GM23338 (cell line): ENCODE results near the gene MFGE8.

Experiments
- CREB1 ChIP-seq: fragments of 250-450 bp; sonication (Bioruptor Pico); IDR thresholded peaks from 2 replicates; pipeline ENCODE4 v1.5.0; 2020; ENCODE audit warnings: low read depth, mild to moderate bottlenecking, moderate library complexity
- CTCF ChIP-seq, 2 experiments: fragments of 200-600 bp in 1 of 2; sonication (generic) in 1 of 2; conservative IDR thresholded peaks; 2 replicates each; pipeline versions ENCODE4 v1.5.1 to v1.6.1; 2016 to 2017; ENCODE audit warnings: antibody characterized with exemption in 2 of 2, low read depth in 2 of 2, mild to moderate bottlenecking in 2 of 2, moderate library complexity in 1 of 2
- ETS1 ChIP-seq: IDR thresholded peaks from 2 replicates; pipeline ENCODE4 v1.6.1; 2016; ENCODE audit warnings: antibody characterized with exemption
- EZH2 ChIP-seq: fragments of 200-600 bp; sonication (generic); IDR thresholded peaks from one replicate; pipeline ENCODE4 v1.8.0; 2017; ENCODE audit warnings: antibody characterized with exemption, mild to moderate bottlenecking, low read depth; ENCODE audit not compliant: unreplicated experiment
- EZH2phosphoT487 ChIP-seq: fragments of 200-600 bp; sonication (generic); IDR thresholded peaks from one replicate; pipeline ENCODE4 v1.8.1; 2018; ENCODE audit warnings: antibody characterized with exemption; ENCODE audit not compliant: unreplicated experiment
- JUNB ChIP-seq: IDR thresholded peaks from one replicate; pipeline ENCODE4 v1.6.1; 2016; ENCODE audit warnings: antibody characterized with exemption; ENCODE audit not compliant: unreplicated experiment
- NANOG ChIP-seq: IDR thresholded peaks from 2 replicates; pipeline ENCODE4 v1.6.1; 2016; ENCODE audit warnings: antibody characterized with exemption, borderline replicate concordance
- POLR2AphosphoS5 ChIP-seq: IDR thresholded peaks from 2 replicates; pipeline ENCODE4 v1.6.1; 2016; ENCODE audit warnings: antibody characterized with exemption, low read depth
- REST ChIP-seq: IDR thresholded peaks from one replicate; pipeline ENCODE4 v1.6.1; 2018; ENCODE audit warnings: antibody characterized with exemption; ENCODE audit not compliant: unreplicated experiment
- STAT1 ChIP-seq: IDR thresholded peaks from one replicate; pipeline ENCODE4 v1.6.1; 2016; ENCODE audit warnings: antibody characterized with exemption; ENCODE audit not compliant: unreplicated experiment
- ZNF331 ChIP-seq: fragments of 250-450 bp; sonication (Bioruptor Pico); IDR thresholded peaks from 2 replicates; pipeline ENCODE4 v1.5.0; 2020; ENCODE audit warnings: low read depth, mild to moderate bottlenecking, moderate library complexity
- TF ChIP-seq, protein P1 (sequence below): fragments of 250-450 bp; sonication (Bioruptor Pico); IDR thresholded peaks from 2 replicates; pipeline ENCODE4 v1.5.0; 2020; ENCODE audit warnings: mild to moderate bottlenecking, moderate library complexity

- TF ChIP-seq EZH2, result no peak
- TF ChIP-seq CTCF (conservative IDR thresholded peaks at IDR 0.05; ENCODE audit: low read depth in 2 of 2), result no peak
- no peak for TF ChIP-seq POLR2AphosphoS5
- TF ChIP-seq CREB1 (CRISPR knock-in tag), result no peak
- no peak for TF ChIP-seq STAT1
- TF ChIP-seq REST, result no peak
- no peak for TF ChIP-seq JUNB
- no peak for TF ChIP-seq NANOG
- no peak for TF ChIP-seq EZH2phosphoT487
- no peak for TF ChIP-seq ETS1
- TF ChIP-seq ZNF331 (CRISPR knock-in tag), result no peak
- TF ChIP-seq, protein P1, sequence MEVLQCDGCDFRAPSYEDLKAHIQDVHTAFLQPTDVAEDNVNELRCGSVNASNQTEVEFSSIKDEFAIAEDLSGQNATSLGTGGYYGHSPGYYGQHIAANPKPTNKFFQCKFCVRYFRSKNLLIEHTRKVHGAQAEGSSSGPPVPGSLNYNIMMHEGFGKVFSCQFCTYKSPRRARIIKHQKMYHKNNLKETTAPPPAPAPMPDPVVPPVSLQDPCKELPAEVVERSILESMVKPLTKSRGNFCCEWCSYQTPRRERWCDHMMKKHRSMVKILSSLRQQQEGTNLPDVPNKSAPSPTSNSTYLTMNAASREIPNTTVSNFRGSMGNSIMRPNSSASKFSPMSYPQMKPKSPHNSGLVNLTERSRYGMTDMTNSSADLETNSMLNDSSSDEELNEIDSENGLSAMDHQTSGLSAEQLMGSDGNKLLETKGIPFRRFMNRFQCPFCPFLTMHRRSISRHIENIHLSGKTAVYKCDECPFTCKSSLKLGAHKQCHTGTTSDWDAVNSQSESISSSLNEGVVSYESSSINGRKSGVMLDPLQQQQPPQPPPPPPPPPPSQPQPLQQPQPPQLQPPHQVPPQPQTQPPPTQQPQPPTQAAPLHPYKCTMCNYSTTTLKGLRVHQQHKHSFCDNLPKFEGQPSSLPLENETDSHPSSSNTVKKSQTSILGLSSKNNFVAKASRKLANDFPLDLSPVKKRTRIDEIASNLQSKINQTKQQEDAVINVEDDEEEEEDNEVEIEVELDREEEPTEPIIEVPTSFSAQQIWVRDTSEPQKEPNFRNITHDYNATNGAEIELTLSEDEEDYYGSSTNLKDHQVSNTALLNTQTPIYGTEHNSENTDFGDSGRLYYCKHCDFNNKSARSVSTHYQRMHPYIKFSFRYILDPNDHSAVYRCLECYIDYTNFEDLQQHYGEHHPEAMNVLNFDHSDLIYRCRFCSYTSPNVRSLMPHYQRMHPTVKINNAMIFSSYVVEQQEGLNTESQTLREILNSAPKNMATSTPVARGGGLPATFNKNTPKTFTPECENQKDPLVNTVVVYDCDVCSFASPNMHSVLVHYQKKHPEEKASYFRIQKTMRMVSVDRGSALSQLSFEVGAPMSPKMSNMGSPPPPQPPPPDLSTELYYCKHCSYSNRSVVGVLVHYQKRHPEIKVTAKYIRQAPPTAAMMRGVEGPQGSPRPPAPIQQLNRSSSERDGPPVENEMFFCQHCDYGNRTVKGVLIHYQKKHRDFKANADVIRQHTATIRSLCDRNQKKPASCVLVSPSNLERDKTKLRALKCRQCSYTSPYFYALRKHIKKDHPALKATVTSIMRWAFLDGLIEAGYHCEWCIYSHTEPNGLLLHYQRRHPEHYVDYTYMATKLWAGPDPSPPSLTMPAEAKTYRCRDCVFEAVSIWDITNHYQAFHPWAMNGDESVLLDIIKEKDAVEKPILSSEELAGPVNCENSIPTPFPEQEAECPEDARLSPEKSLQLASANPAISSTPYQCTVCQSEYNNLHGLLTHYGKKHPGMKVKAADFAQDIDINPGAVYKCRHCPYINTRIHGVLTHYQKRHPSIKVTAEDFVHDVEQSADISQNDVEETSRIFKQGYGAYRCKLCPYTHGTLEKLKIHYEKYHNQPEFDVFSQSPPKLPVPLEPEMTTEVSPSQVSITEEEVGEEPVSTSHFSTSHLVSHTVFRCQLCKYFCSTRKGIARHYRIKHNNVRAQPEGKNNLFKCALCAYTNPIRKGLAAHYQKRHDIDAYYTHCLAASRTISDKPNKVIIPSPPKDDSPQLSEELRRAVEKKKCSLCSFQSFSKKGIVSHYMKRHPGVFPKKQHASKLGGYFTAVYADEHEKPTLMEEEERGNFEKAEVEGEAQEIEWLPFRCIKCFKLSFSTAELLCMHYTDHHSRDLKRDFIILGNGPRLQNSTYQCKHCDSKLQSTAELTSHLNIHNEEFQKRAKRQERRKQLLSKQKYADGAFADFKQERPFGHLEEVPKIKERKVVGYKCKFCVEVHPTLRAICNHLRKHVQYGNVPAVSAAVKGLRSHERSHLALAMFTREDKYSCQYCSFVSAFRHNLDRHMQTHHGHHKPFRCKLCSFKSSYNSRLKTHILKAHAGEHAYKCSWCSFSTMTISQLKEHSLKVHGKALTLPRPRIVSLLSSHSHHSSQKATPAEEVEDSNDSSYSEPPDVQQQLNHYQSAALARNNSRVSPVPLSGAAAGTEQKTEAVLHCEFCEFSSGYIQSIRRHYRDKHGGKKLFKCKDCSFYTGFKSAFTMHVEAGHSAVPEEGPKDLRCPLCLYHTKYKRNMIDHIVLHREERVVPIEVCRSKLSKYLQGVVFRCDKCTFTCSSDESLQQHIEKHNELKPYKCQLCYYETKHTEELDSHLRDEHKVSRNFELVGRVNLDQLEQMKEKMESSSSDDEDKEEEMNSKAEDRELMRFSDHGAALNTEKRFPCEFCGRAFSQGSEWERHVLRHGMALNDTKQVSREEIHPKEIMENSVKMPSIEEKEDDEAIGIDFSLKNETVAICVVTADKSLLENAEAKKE (CRISPR knock-in tag), result no peak
Observed at GRCh38 chr15:88871313-88871712, 41.9 kb downstream of the MFGE8 start.
